A673 (cell line): ENCODE data around the gene CAPN13. TPM values are rescaled to one million over a fixed set of nuclear protein-coding genes. Genes with fewer than 3 reads are reported as not detected.

ENCODE experiments used
- BruUV-seq: library from RNA; stranded (reverse); fragments of 400-500 nt; replicated peaks from 2 replicates; lab custom pipeline; 2021; lab: Mats Ljungman, UMichigan
- CTCF ChIA-PET: fragments of 300-600 bp; sonication (Branson Sonifier 250); formaldehyde crosslinking; loops from one replicate; lab custom pipeline; 2022; ENCODE audit warnings: antibody characterized with exemption; lab: Charles Lee
- POLR2A ChIA-PET: fragments of 300-600 bp; sonication (Branson Sonifier 250); formaldehyde crosslinking; loops from one replicate; lab custom pipeline; 2022; ENCODE audit warnings: antibody characterized with exemption; ENCODE audit not compliant: low non-redundant PET; lab: Charles Lee
- DNase-seq: peaks from one replicate; pipeline ENCODE4 v3.0.0-alpha.2; 2015; ENCODE audit warnings: low spot score
- H3K27ac ChIP-seq: fragments of 200-600 bp; sonication (generic); 2 replicates; pipeline ENCODE4 v1.5.1; 2016; ENCODE audit warnings: mixed run types, low read depth, mild to moderate bottlenecking, mixed read lengths, antibody characterized with exemption, low read length; ENCODE audit not compliant: poor library complexity, severe bottlenecking
- H3K27me3 ChIP-seq: fragments of 200-600 bp; sonication (generic); replicated peaks from 2 replicates; pipeline ENCODE4 v1.6.1; 2017; ENCODE audit warnings: mixed run types, low read depth, mild to moderate bottlenecking, mixed read lengths, antibody characterized with exemption, low read length; ENCODE audit not compliant: insufficient read depth, poor library complexity
- H3K36me3 ChIP-seq: fragments of 200-600 bp; sonication (generic); 2 replicates; pipeline ENCODE4 v1.6.1; 2016; ENCODE audit warnings: mixed run types, mild to moderate bottlenecking, mixed read lengths, antibody characterized with exemption, low read length; ENCODE audit not compliant: insufficient read depth, poor library complexity, severe bottlenecking
- H3K4me1 ChIP-seq: fragments of 200-600 bp; sonication (generic); 2 replicates; pipeline ENCODE4 v1.6.1; 2017; ENCODE audit warnings: mixed run types, mild to moderate bottlenecking, mixed read lengths, antibody characterized with exemption, low read length; ENCODE audit not compliant: insufficient read depth, poor library complexity, severe bottlenecking
- H3K4me3 ChIP-seq: fragments of 200-600 bp; sonication (generic); 2 replicates; pipeline ENCODE4 v1.5.1; 2016; ENCODE audit warnings: low read depth, mixed run types, mild to moderate bottlenecking, mixed read lengths, low read length; ENCODE audit not compliant: poor library complexity, severe bottlenecking
- H3K9me3 ChIP-seq: fragments of 200-600 bp; sonication (generic); 2 replicates; pipeline ENCODE4 v1.6.1; 2016; ENCODE audit warnings: mixed run types, low read depth, mild to moderate bottlenecking, mixed read lengths, antibody characterized with exemption, low read length; ENCODE audit not compliant: poor library complexity, severe bottlenecking
- EZH2 ChIP-seq: fragments of 200-600 bp; sonication (generic); IDR thresholded peaks from 2 replicates; pipeline ENCODE4 v1.6.1; 2017; ENCODE audit warnings: borderline replicate concordance, low read depth, mild to moderate bottlenecking, mixed read lengths, antibody characterized with exemption, low read length; ENCODE audit not compliant: poor library complexity, severe bottlenecking
- intact Hi-C: fragments of 100-400 bp; cut with micrococcal nuclease; formaldehyde crosslinking; loops from one replicate; pipeline ENCODE4 v1.10.0; 2022; ENCODE audit not compliant: unreplicated experiment
- total RNA-seq: library from RNA; stranded (reverse); gene quantifications from 2 replicates; pipeline ENCODE4 v1.2.3, GENCODE V29; 2021
- TF ChIP-seq, protein P1 (sequence below): fragments of 300-800, 200-600 bp; sonication (generic); conservative IDR thresholded peaks from 2 replicates; pipeline ENCODE4 v1.5.1; 2017; ENCODE audit warnings: low read depth, mild to moderate bottlenecking, antibody characterized with exemption, low read length, moderate library complexity, mixed read lengths

The CAPN13 gene
- total RNA-seq, 1 experiment from 2014 or later = not detected

DNA sequence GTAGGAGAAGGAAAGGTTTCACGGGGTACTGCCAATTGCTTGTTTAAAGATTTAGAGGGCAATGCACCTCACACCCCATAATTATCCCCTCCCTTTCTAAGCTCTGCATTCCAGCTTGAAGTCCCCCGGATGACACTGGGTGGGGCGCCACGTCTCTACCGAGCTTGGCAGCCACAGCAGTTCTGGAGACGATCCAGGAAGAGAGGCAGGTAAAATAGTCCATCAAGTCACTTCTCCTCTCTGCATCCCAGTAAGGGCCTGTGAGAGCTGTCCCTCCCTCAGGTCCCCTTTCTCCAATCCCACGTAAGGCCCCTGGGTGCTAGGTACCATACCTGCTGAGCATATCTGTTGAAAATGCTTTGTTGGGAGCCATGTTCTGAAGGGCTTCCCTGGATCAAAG, 65.7 kb downstream of the CAPN13 start:
- POLR2A ChIA-PET = no interaction called here

DNA sequence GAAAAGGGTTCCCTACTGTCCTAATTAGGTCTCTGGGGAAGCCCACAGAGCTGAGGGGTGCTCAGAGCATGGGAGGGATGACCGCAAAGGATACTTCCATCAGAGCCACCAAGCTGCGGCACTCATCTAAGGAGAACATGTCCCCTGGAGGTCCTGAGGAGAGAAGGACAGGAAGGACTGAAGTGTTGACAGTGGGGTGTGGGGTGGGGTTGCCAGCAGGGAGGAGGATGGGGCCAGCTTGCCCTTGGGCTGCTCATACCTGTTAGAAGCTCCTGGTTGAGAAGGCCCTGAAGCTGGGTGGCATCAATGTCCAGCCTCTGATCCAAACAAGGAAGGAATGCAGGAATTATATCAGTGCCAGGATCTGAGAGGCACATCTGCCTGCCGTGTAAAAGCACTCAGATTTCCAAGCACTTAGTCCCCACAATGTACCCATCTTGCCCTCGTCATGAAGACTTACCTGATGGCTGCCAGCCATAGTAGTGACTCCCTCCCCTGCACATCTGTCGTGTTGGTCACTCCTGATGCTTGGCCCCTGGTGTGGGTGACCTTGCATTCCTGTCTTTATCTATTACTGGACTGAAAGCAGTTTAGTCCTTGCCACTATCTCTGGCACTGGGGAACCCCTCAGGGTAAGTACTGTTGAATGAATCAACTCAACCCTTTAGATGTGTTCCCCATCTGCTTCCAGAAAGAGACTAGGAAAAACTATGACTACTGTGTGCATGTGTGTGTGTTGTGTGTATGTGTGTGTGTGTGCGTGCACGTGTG, 68.9 kb downstream of the CAPN13 start:
- no peaks in the 10 kb centered on the region for H3K9me3 ChIP-seq
- DNase-seq = no peak
- H3K36me3 ChIP-seq = no peaks in the 10 kb centered on the region
- no peak overlapping the region for H3K27ac ChIP-seq
- peaks cover 2% of the 10 kb centered on the region for H3K27me3 ChIP-seq
- ChIA-PET CTCF (no interaction called here), POLR2A (no interaction called here)
- no peak overlapping the region for H3K4me3 ChIP-seq
- no TSS peak for BruUV-seq
- TF ChIP-seq, protein P1, sequence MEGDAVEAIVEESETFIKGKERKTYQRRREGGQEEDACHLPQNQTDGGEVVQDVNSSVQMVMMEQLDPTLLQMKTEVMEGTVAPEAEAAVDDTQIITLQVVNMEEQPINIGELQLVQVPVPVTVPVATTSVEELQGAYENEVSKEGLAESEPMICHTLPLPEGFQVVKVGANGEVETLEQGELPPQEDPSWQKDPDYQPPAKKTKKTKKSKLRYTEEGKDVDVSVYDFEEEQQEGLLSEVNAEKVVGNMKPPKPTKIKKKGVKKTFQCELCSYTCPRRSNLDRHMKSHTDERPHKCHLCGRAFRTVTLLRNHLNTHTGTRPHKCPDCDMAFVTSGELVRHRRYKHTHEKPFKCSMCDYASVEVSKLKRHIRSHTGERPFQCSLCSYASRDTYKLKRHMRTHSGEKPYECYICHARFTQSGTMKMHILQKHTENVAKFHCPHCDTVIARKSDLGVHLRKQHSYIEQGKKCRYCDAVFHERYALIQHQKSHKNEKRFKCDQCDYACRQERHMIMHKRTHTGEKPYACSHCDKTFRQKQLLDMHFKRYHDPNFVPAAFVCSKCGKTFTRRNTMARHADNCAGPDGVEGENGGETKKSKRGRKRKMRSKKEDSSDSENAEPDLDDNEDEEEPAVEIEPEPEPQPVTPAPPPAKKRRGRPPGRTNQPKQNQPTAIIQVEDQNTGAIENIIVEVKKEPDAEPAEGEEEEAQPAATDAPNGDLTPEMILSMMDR = no peak
- TF ChIP-seq EZH2 = no peak
- intact Hi-C loops = no loop called here
- no peaks in the 10 kb centered on the region for H3K4me1 ChIP-seq

More for the DNA sequence above, 65.7 kb downstream of the CAPN13 start:
- Histone ChIP-seq H3K4me1 (no peaks in the 10 kb centered on the region), H3K4me3 (no peak overlapping the region), H3K27me3 (peaks cover 3% of the 10 kb centered on the region), H3K9me3 (no peaks in the 10 kb centered on the region), H3K27ac (no peak overlapping the region), H3K36me3 (no peaks in the 10 kb centered on the region)
- no TSS peak for BruUV-seq
- CTCF ChIA-PET = no interaction called here
- no peak for DNase-seq
- intact Hi-C loops = no loop called here
- no peak for TF ChIP-seq EZH2
- TF ChIP-seq, protein P1 = no peak

DNA sequence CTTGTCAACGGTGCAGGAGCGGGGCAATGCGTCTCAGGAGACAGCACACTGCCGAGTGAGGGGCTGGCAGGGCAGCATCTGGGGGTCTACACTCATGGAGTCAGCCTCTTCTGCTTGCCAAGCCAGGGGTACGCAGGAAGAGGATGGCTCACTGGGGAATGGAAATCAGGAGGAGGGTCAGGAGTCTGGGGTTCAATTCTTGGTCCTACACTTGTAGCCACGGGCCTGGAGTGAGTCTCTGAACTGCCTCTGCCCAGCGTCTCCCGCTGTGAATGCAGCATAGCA, 70.0 kb downstream of the CAPN13 start:
- Histone ChIP-seq H3K36me3 (no peaks in the 10 kb centered on the region), H3K9me3 (no peaks in the 10 kb centered on the region), H3K4me3 (no peak overlapping the region), H3K4me1 (no peaks in the 10 kb centered on the region), H3K27me3 (no peaks in the 10 kb centered on the region), H3K27ac (no peak overlapping the region)
- POLR2A ChIA-PET = no interaction called here
- CTCF ChIA-PET = no interaction called here
- TF ChIP-seq, protein P1 = no peak
- TF ChIP-seq EZH2 = no peak
- no TSS peak for BruUV-seq
- no peak for DNase-seq
- intact Hi-C loops = no loop called here
